NCI-H2029 (cell line): ENCODE results near the gene FAT1.
A peak's percentile ranks its signal among the peaks of the same experiment; 100 is the strongest.

ENCODE experiments used
- DNase-seq: peaks from one replicate; lab custom pipeline; 2025; lab: John Stamatoyannopoulos, UW

Gene FAT1

DNA sequence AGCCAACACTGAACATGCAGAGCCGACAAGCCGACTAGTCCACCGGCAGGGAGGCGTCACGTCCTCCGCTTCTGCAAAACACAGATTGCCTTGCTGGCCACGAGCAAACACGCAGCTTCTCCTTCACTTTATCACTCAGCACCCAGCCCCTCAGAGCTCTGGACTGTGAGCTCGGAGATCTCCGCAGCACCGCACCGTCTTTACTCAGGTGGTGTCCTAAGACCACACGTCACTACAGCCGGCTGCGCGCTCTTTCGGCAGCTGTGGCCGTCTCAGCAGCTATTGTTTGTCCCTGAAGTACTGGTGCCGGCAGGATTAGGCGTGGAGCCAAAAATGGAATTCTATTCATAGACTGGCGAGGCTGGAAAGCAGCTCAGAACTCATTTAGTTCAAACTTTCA is 72.0 kb downstream of the FAT1 start:
- peak; percentile 82 for DNase-seq

DNA sequence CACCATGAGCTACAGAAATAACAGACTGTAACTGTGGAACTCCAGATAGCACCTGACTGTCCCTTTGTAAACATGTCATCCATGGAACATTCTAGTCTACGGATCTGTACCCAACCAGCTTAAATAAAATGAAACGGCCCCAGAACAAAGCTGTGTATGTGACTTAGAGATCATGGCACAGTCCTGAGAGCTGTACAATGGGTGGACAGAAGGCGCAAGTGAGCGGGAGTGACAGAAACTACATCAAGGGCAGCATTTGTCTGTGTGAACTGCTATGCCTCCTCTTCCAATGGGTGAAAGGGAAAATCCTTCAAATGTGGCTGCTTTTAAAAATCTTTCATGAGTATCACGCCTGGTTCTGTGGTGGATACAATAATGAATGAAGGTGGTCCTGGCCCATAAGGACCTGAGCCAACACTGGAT is 72.5 kb downstream of the FAT1 start:
- peak; percentile 22 for DNase-seq

DNA sequence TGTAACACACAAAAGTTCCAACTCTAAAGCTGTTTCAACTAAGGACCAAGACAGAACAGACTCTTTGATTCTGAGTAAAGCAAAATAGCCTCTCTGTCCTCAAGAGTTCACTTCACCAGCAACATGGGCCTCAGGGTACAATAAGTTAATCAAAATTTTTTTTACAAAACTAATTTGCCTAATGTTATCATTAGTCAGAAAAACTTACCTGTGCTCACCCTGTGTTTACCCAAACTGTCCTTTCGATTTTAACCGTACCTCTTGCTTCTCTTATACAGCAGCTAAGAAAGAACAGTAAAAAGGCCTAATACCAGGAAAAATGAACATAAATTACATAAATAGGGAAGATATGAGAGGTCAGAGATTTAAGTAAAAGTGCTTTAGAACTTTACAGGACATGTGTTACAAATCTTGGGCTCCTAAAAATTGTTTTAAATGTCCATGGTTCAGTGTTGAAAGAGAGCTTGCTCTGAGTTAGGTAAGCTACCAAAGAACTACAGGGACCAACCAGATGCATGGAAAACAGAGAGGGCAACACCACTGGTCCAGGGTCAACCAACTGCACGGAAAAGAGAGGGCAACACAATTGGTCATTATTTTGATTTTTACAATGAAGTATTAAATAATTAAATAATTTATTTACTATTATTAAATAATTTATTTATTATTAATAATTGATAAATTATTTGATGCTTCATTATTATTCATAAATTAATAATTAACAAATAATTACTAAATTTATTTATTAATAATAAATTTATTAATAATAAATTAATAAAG is 73.1 kb downstream of the FAT1 start:
- DNase-seq = no peak

DNA sequence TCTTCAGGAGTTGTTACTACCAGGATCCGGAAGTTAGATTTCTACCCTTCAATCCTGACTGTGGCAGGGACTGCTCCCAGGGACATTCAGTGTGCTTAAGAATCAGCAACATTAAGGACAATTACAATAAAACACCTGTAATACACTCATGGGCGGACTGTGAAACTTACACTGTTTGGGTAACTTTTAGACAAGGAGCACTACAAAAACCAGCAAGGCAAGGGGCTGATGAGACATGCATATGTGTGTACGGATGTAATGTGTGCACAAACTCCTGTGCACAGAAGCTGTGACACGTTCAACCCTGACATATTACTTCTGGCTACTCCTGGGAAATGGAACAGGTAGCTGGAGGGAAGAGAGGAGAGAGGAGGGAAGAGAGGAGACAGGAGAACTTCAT is 75.8 kb downstream of the FAT1 start:
- DNase-seq = no peak

DNA sequence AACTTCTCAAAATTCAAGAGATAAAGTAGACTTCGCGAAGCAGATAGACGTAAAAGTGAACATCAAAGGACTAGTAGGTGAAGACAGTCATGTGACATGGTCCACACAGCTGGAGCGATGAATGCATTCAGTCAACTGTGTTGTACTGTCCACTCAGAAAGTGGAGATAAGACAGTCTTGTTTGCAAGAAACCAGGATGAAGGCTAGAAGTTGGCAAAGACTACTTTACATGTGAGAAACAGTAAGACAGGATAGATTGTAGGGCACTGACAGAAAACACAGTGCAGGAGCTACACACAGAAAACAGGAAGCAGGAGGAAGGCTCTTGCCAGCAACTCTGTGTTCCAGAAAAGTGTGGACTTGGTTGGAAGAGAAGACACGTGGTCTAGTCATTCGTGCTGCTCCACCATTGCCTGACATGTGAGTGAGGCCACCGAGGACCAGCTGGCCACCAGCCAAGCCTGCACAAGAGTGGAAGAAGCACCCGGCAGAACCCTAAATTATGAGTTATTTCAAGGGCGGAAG is 78.9 kb downstream of the FAT1 start:
- DNase-seq = no peak

DNA sequence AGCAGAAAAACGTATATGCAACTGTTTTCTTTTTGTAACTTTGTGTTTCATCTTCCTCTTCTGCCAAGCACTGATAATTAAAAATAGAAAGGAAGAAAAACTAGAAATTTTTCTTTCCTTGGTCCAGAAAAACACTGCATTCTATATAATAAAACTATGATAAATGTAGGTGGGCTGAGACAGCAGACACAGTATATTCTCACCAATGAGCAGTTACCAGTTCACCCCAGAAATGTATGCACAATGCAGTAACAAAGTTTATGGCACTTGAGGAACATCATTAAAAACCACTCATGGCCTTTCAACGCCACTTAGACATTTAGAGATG is 79.4 kb downstream of the FAT1 start:
- no peak for DNase-seq

DNA sequence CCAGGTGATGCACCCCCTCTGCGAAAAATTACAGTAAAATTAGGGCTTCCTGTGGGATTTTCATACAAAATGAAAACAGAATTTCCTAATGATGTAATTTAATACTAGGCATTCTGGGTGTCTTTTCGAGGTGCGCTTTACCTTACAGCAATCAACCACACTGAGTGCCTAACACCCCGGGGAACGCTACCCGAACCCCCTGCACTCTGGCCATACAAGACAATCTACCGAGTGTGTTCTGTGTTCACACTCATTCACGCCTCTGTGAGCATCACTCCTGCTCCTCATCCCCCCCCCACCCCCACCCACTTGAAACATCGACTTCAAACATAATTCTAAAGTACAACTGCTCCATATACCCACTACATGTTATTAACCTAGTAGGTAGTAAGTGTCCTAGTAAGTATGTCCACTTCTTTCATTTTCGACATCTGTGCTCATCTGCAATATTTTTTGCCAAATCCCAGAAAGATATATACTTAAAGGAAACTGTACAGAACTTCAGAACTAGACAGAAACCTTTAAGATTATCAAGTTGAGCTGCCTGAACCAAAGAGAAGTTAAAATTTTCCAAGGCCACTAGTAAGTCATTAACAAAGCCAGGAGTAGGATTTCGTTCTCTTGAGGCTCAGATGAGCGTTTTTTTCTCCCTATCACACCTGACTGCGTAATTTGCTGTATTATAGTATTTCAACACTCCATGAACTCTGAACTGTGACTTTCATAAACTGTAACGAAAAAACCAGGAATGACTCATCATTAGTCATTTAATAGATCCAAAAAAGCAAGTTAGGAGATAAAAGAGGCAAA is 80.0 kb downstream of the FAT1 start:
- no peak for DNase-seq

DNA sequence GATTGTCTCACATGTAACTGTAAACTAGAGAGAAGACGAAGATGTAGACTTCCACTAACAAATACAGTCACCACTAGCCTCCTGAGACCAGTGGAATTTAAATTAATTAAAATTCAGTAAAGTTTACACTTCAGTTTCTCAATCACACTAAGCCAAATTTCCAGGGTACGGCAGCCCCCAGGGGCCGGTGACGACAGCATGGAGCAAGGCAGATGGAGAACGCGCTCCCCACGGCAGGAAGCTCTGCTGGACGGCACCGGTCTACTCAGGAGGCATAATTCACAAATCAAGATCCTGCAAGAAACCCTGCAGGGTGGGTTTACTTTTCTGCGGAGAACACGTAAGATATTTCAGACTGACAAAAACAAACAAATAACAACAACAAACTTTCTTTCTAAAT is 80.7 kb downstream of the FAT1 start:
- no peak for DNase-seq

DNA sequence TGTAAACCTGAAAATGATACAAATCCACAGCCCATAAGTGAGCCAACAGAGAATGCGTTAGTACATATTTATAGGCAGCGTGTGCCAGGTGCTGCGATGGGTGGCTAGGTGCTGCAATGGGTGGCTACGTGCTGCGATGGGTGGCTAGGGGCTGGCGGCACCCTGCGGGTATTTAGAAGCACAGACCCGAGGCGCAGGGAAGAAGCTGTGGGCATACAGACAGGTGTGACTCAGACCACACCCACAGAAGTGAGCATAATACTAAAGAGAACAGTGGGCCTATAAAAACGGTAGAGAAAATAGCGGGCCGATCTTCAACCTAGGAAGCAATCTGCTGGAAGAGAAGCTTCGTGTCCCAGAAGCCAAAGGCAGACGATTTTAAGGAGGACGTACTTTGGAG is 81.1 kb downstream of the FAT1 start:
- no peak for DNase-seq

DNA sequence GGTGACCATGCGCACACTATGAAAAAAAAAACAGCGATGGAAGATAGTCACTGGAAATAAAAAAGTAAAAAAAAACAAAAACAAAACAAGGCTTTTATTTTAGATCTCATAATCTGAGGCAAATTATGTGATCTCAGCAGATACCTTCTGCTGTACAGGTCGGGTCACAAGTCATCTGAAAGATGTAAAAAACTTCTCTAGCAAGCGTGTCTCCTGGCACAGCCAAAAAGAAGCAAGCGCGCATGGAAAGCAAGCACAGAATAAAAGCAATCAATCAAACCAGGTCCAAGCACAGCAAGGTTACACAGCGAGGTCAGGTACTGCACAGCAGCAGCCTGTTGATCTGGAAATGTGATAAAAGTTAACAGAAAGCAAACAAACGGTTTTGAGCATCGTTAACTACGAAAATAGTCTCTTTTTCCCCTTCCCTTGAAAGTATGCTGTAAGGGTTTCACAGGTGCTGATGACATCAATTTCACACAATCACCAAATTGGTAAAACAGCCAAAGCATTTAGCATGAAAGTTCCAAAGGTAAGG is 89.0 kb downstream of the FAT1 start:
- no peak for DNase-seq

DNA sequence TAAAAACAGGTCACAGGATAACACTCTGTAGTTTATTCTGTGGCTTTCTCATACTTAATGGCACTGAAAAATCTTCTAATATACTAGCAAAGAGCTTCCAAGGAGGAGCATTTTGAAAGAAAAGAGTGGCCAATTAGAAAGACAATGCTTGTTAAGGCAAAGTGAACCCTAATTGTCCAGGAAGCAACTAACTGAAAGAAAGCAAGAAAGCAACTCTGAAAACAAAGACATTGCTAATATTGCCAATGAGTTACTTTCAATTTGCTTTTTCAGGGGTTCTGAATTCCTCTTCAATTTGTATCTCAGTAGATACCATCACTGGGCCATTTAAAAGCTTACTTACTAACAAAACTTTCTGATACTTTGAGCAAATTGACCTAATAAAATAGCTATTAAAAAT is 89.8 kb downstream of the FAT1 start:
- DNase-seq = no peak

DNA sequence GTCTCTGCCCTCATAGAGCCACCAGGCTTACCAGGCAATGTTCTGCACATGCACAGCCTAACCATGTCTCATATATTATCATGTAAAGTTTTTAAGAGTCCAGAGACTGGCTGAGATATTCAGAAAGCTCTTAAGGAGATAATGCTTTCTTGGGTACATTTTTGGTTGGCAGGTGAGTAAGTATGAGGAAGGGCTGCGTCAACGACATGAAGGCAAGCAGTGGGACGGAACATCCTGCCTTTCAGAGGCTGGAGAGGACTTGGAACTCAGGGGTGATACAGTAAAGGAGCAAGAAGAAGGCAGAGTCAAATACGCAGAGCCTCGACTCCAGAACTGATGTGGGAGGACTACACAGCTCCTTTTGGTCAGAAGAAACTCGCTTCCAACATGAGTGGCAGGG is 93.5 kb downstream of the FAT1 start:
- DNase-seq = no peak

DNA sequence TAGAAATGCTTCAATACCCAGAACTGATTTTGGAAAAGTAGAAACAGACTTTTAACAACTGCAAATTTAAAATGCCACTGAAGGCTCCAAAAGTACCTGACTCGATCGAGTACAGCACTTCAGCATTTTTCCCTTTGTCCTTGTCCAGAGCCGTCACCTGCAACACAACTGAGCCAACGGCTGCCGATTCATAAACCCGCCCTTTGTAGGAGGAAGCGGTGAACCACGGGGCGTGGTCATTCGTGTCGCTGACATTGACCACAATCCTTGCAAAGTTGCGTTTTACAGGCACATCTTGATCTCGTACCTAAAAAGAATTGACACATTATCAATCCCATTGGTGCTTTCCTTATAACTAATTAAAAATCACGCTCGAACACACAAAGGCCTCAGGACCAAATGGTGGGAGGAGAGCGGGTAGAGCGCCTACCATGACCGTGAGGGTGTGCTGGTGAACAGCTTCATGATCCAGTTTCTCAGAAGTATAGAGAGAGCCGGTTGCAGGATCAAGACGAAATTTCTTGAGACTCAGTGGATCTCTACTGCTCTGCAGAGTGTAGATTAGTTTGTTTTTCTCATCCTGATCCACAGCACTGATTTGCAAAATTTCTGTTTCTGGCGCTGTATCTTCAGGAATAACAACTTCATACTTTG is 95.5 kb downstream of the FAT1 start:
- DNase-seq = no peak

DNA sequence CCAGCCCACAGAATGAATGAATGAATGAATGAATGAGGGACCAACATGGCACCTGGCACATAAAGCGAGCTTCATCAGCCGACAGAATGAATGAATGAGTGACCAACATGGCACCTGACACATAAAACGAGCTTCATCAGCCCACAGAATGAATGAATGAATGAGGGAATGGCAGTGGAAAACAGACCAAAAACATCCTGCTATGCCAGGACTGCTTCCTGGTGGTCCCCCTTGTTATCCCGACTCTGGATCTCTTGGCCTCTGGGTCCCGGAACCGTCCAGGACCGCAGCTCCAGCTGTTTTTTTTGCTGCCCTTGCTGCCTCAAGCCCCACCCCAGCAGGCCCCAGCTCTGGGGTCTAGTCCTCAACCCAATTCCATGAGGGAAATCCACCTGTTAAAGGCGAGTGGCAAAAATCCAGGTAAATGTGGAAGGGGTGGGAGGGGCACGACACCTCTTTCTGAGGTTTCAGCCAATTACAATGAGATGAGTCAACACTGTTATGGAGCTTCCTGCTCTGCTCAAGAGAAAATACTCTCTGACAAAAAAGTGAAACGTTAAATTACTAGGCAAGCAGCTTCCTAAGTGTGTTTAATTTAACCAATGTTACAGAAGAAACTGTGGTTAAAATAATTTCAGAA is 96.3 kb downstream of the FAT1 start:
- no peak for DNase-seq

DNA sequence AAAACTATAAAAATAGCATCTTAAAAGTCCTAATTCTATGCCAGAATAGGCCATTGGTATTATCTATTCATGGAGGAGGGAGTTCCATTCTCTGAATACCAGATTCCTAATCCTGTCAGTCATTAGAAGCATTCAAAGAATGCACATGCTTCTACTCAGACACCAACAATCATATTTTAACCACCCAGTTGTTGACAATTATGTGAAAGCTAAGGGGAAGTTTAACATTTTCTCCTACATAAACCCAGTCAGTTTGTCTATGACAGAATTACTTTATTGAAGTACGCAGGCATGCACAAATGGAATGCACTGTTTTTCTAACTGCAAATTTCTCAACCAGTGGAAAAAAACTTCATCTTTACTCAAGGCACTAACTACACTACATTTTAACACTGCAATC is 98.7 kb downstream of the FAT1 start:
- no peak for DNase-seq

DNA sequence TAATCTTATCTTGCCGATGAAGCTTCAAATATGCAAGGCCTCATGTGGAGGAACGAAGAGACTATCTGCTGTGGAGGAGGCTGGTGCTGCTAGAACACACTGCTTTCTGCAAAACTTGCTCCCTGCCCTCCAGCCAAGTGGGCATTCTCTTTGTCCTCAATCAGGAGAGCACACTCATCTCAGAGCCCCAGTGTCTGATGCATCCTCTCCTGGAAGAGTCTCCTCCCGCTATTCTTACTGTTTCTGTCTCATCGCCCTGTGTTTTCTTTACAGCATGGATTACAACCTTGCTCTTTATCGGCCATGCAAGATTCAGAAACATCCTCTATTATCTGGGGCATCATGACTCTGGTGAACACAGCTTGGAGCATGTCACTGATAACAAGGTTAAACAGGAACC is 100.1 kb downstream of the FAT1 start:
- no peak for DNase-seq

DNA sequence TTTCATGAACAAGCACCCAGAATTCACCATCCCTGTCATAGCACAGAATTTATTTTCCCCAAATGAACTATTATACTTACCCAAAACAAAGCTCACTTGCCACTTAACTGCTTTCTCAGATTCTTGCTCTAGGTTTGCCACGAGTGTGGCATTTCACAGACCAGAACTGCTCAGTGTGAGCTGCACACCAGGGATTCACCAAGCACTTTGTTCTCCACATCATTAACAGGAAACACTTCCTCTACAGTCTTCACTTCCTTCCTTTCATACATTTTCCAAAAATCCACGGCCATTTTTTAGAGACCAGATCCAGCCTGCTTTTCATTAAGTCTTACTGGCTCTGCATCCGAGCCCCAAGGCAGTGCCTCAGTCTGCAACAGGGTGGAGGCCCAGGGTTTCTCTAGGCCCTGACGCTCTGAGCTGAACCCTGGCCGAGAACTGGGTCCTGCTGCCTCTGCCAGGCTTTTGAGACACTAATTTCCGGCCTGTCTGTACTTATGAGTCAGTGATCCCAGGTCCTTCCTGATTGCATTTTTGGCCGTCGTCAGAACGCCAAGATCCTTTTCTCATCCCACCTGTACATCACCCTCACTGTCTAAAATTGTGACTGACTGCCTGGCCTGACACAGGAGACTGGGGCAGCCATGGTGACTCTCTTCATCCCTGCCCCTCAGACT is 100.7 kb downstream of the FAT1 start:
- DNase-seq = no peak

DNA sequence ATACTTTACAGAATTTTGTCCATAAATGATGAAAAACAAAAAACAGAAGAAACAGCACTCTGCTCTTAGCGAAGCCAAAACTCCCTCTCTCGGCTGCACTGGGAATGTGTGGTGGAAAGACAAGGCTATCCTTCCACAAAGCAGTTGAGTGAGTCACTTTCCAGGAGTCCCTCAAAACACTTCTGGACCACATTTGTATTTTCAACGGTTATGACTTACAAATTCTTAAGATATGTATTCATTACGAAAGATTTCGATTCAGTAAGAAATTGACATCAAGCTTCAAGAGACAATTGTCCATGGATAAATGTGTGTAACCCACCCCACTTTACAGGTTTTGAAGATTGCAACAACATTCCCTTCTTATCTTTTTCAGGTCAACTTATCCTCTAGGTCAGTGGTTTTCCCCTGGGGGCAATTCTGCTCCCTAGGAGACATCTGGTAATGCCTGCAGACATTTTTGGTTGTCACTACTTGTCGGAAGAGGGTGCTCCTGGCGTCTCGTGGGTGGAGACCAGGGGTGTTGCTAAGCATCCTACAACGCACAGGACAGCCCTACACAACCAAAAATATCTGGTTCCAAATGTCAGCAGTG is 101.6 kb downstream of the FAT1 start:
- DNase-seq = no peak

DNA sequence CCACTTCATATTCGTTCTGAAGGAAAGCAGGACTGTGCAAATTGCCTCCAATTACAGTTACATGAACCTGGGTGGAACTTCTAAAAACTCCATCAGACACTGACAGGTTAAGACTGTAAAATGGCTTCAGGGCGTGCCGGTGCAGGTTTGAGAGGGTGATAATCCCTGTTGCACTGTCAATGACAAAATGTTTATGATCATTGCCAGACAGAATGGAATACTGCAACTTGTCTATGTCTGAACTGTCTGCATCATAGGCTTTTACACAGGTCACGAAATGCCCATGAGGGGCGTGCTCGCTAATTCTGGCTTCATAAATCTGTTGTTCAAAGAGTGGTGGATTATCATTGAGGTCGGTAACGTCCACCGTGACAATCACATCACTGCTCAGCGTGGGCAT is 104.6 kb downstream of the FAT1 start:
- no peak for DNase-seq

DNA sequence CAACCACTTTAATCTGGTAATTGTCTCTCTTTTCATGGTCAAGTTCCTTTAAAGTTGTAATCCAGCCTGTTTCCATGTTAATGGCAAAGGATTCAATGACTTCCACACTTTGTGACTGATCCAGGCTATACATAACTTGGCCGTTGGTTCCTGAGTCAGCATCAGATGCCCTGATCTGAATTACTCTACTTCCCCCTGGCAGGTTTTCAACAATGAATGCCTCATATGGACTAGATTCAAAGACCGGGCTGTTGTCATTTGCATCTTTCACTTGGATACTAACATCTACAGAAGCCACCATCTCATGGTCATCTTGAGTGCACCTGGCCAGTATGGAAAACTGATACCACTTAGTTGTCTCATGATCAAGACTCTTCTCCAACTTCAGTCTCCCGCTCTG is 105.7 kb downstream of the FAT1 start:
- no peak for DNase-seq

DNA sequence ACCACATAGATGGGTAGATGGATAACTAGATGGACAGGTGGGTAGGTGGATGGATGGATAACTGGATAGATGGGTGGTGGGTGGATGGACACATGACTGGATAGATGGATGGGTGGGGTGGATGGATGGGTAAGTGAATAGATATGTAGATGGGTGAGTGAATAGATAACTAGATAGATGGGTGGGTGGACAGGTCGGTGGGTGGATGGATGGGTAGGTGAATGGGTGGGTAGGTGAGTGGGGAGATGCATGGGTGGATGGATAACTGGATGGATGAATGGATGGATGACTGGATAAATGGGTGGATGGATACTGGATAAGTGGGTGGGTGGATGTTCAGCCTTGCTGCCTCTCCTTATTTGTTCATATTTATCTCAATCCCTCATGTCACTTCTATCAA is 116.2 kb downstream of the FAT1 start:
- no peak for DNase-seq
